Measurements from ENCODE around the gene CFB.
"Not testable (repeated sequence)": the region's sequence is repeated elsewhere in the genome, so short reads cannot be mapped to it uniquely, and the experiment has no call there.

DNA sequence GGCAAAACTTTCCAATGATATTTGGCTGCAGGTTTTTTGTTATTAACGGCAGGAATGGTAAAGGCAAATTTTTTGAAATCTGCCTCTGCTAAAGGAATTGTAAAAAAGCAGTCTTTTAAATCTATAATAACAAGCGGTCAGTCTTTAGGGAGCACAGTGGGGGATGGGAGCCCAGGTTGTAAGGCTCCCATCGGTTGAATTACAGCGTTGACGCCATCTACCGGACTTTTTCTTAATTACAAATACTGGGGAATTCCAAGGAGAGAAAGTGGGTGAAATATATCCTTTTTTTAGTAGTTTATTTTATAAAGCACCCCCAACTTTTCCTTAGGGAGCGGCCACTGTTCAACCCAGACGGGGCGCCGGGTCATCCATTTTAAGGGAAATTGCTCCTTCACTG is 43.5 kb downstream of the CFB start:
- TF ChIP-seq, protein P1, sequence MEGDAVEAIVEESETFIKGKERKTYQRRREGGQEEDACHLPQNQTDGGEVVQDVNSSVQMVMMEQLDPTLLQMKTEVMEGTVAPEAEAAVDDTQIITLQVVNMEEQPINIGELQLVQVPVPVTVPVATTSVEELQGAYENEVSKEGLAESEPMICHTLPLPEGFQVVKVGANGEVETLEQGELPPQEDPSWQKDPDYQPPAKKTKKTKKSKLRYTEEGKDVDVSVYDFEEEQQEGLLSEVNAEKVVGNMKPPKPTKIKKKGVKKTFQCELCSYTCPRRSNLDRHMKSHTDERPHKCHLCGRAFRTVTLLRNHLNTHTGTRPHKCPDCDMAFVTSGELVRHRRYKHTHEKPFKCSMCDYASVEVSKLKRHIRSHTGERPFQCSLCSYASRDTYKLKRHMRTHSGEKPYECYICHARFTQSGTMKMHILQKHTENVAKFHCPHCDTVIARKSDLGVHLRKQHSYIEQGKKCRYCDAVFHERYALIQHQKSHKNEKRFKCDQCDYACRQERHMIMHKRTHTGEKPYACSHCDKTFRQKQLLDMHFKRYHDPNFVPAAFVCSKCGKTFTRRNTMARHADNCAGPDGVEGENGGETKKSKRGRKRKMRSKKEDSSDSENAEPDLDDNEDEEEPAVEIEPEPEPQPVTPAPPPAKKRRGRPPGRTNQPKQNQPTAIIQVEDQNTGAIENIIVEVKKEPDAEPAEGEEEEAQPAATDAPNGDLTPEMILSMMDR (IDR thresholded peaks at IDR 0.05; ENCODE audit: low read length) = not testable (repeated sequence)
- TF ChIP-seq EZH2 (IDR thresholded peaks at IDR 0.05; ENCODE audit: borderline replicate concordance, low read length) = not testable (repeated sequence)
